HEK293T (cell line): ENCODE measurements around the gene RASSF5.

Experiments
- BHLHE40 ChIP-seq: fragments of 450-650 bp; IDR thresholded peaks from 2 replicates; pipeline ENCODE4 v1.6.1; 2016; ENCODE audit warnings: mild to moderate bottlenecking, moderate library complexity, borderline replicate concordance
- FOXA1 ChIP-seq: fragments of 450-650 bp; IDR thresholded peaks from 2 replicates; pipeline ENCODE4 v1.6.1; 2016; ENCODE audit warnings: mild to moderate bottlenecking
- FOXK2 ChIP-seq: fragments of 450-650 bp; IDR thresholded peaks from 2 replicates; pipeline ENCODE4 v1.6.1; 2016; ENCODE audit warnings: mild to moderate bottlenecking
- SP1 ChIP-seq: fragments of 450-650 bp; IDR thresholded peaks from 2 replicates; pipeline ENCODE4 v1.6.1; 2017
- SUZ12 ChIP-seq: fragments of 450-650 bp; IDR thresholded peaks from 2 replicates; pipeline ENCODE4 v1.6.1; 2016; ENCODE audit warnings: mild to moderate bottlenecking
- TARDBP ChIP-seq: fragments of 450-650 bp; IDR thresholded peaks from 2 replicates; pipeline ENCODE4 v1.6.1; 2016
- TF ChIP-seq, protein P1 (sequence below): fragments of 450-650 bp; IDR thresholded peaks from 2 replicates; pipeline ENCODE4 v1.6.1; 2016

DNA sequence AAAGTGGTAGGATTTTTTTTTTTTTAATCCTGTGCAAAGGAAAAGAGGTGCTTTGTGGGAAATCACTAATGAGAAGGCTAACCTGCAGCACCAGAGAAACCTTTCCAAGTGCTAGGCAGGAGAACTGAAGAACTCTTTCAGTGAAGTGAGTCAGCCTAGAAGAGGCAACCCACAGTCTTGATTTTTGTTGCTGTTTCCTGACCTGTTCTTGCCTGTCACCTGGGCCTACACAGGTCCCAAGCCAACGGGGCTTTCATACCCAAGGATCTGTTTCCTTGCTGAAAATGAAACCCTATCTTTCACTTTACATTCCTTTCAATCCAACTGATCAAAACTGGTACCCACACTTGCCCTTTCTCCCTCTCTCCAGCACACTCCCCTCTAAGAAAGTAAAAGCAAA lies 44.2 kb upstream of the RASSF5 start:
- TF ChIP-seq BHLHE40 (no peak), FOXK2 (no peak), SUZ12 (no peak), SP1 (no peak), TARDBP (no peak), FOXA1 (no peak)
- TF ChIP-seq, protein P1, sequence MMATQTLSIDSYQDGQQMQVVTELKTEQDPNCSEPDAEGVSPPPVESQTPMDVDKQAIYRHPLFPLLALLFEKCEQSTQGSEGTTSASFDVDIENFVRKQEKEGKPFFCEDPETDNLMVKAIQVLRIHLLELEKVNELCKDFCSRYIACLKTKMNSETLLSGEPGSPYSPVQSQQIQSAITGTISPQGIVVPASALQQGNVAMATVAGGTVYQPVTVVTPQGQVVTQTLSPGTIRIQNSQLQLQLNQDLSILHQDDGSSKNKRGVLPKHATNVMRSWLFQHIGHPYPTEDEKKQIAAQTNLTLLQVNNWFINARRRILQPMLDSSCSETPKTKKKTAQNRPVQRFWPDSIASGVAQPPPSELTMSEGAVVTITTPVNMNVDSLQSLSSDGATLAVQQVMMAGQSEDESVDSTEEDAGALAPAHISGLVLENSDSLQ: no peak
